Measurements from ENCODE around the gene APCDD1. TPM values are rescaled to one million over a fixed set of nuclear protein-coding genes. Genes with fewer than 3 reads are reported as not detected.

Gene APCDD1
- total and polyA plus RNA-seq, 2 of the 8 experiments (the other 6 are each of a cell fraction or from before 2014, with no cell fraction given) = 2.6 to 3.6 TPM

GRCh38 chr18:10475654-10476291 lies 21.3 kb downstream of the APCDD1 start:
- no peak overlapping the region for H2BK20ac ChIP-seq (ENCODE audit: low read length)
- no peak overlapping the region for H3K4me3 ChIP-seq (ENCODE audit: extremely low read depth in 1 of 4, insufficient read depth in 2 of 4, low read depth in 3 of 4, low read length in 4 of 4)
- no peak overlapping the region for H3K14ac ChIP-seq (ENCODE audit: insufficient read length)
- H3K9ac ChIP-seq (replicated peaks in 1 of 4; ENCODE audit: extremely low read depth in 1 of 4, low read depth in 3 of 4, low read length in 3 of 4) = no peak overlapping the region
- DNase-seq (ENCODE audit: low read depth in 1 of 2, low spot score in 2 of 2) = no peak
- no peaks in the 10 kb centered on the region; a peak in 1 of 4 replicates for H3K9me3 ChIP-seq (ENCODE audit: insufficient read depth in 2 of 2, low read depth in 1 of 2, low read length in 1 of 2)
- POLR2A ChIA-PET (ENCODE audit: partially characterized antibody) = no interaction called here
- peaks cover 0 to 16% (median 3%) of the 10 kb centered on the region in 4 experiments; a peak in 4 of 7 replicates for H3K4me1 ChIP-seq (replicated peaks in 1 of 4; ENCODE audit: control insufficient read depth in 3 of 4, insufficient read depth in 4 of 4, low read length in 3 of 4)
- CTCF ChIA-PET (ENCODE audit: partially characterized antibody) = interaction anchor here (1.0 to 1.3 kb wide), 3 partner anchors 14 to 336 kb away, joined by 3 read pairs; no protein-coding TSS in a partner anchor
- H2AK5ac ChIP-seq (ENCODE audit: low read depth, low read length) = no peak overlapping the region
- H2AFZ ChIP-seq (ENCODE audit: low read length) = no peak overlapping the region
- H3K36me3 ChIP-seq (ENCODE audit: control insufficient read depth in 2 of 4, insufficient read depth in 4 of 4, low read length in 3 of 4) = no peaks in the 10 kb centered on the region
- H3K79me2 ChIP-seq (ENCODE audit: control insufficient read depth in 1 of 2, insufficient read depth in 2 of 2, low read length in 2 of 2) = no peaks in the 10 kb centered on the region
- H3K18ac ChIP-seq (ENCODE audit: extremely low read depth, low read length) = no peak overlapping the region
- no peak for TF ChIP-seq GTF2F1 (IDR thresholded peaks at IDR 0.05; ENCODE audit: borderline replicate concordance, low read depth, low read length)
- no peak for TF ChIP-seq RNF2 (IDR thresholded peaks at IDR 0.05; ENCODE audit: borderline replicate concordance, low read depth, low read length, missing control alignments, poor library complexity, severe bottlenecking)
- TF ChIP-seq KDM4A (IDR thresholded peaks at IDR 0.05; ENCODE audit: low read depth, low read length, severe bottlenecking) = no peak
- TF ChIP-seq BRCA1 (IDR thresholded peaks at IDR 0.05; ENCODE audit: low read depth, low read length) = no peak
- TF ChIP-seq CTBP2 (IDR thresholded peaks at IDR 0.05; ENCODE audit: borderline replicate concordance, insufficient read depth, insufficient read length, low read length) = no peak
- no peak for TF ChIP-seq SRF (IDR thresholded peaks at IDR 0.05; ENCODE audit: low read depth, low read length)
- TF ChIP-seq EP300 (IDR thresholded peaks at IDR 0.05; ENCODE audit: borderline replicate concordance in 1 of 2, low read depth in 2 of 2, low read length in 2 of 2) = no peak
- TF ChIP-seq POU5F1 (IDR thresholded peaks at IDR 0.05; ENCODE audit: low read depth, low read length) = no peak
- TF ChIP-seq, protein P1, sequence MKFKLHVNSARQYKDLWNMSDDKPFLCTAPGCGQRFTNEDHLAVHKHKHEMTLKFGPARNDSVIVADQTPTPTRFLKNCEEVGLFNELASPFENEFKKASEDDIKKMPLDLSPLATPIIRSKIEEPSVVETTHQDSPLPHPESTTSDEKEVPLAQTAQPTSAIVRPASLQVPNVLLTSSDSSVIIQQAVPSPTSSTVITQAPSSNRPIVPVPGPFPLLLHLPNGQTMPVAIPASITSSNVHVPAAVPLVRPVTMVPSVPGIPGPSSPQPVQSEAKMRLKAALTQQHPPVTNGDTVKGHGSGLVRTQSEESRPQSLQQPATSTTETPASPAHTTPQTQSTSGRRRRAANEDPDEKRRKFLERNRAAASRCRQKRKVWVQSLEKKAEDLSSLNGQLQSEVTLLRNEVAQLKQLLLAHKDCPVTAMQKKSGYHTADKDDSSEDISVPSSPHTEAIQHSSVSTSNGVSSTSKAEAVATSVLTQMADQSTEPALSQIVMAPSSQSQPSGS (IDR thresholded peaks at IDR 0.05; ENCODE audit: low read length) = no peak
- no peak for TF ChIP-seq PHF8 (conservative IDR thresholded peaks at IDR 0.05; ENCODE audit: low read depth, low read length)
- H4K8ac ChIP-seq (ENCODE audit: extremely low read depth, insufficient read depth, low read length) = no peak overlapping the region
- H2BK5ac ChIP-seq (ENCODE audit: low read depth, low read length) = no peak overlapping the region
- FAIRE-seq = no peak
- no peak overlapping the region for H3K56ac ChIP-seq (replicated peaks; ENCODE audit: insufficient read length, low read depth, low read length)
- 95% methylated on average over 11 of the region's 15 CpGs; no CpG with 5 or more reads in 1 of the 2 experiments for WGBS, 2 experiments (ENCODE audit: extremely low coverage in 1 of 2, insufficient coverage in 1 of 2, insufficient read length in 1 of 2, insufficient replicate concordance in 2 of 2, low coverage in 1 of 2, low lambda C conversion rate in 2 of 2, missing lambda C conversion rate in 1 of 2)
- no peak overlapping the region for H3K23ac ChIP-seq (ENCODE audit: insufficient read length)
- H3K27me3 ChIP-seq (replicated peaks in 1 of 4; ENCODE audit: control insufficient read depth in 3 of 4, extremely low read depth in 1 of 4, insufficient read depth in 3 of 4, low read length in 3 of 4) = peaks cover 9 to 37% (median 28%) of the 10 kb centered on the region in 4 experiments
- no peaks in the 10 kb centered on the region for H3K79me1 ChIP-seq (ENCODE audit: low read depth, low read length)
- no peak overlapping the region for H3K4ac ChIP-seq (replicated peaks; ENCODE audit: insufficient read length, low read depth, low read length)
- H4K91ac ChIP-seq (replicated peaks; ENCODE audit: insufficient read length, low read length) = no peak overlapping the region
- H2BK120ac ChIP-seq (replicated peaks; ENCODE audit: low read depth, low read length) = no peak overlapping the region
- H4K20me1 ChIP-seq (replicated peaks in 1 of 2; ENCODE audit: control insufficient read depth in 1 of 2, insufficient read depth in 2 of 2, low read length in 2 of 2) = no peaks in the 10 kb centered on the region
- no peaks in the 10 kb centered on the region for H3K23me2 ChIP-seq (ENCODE audit: low read depth, low read length)
- H3K4me2 ChIP-seq (ENCODE audit: insufficient read depth in 1 of 2, low read depth in 2 of 2, low read length in 2 of 2) = no peak overlapping the region
- H2BK15ac ChIP-seq (ENCODE audit: low read length) = no peak overlapping the region
- no peak overlapping the region for H3K27ac ChIP-seq (ENCODE audit: low read depth, low read length)
- no peak overlapping the region for H4K5ac ChIP-seq (ENCODE audit: insufficient read length, low read depth, low read length)
- no peak overlapping the region for H2BK12ac ChIP-seq (ENCODE audit: low read depth, low read length)

All from H1 (cell line).